Activated T-cell treated with anti-CD3 and anti-CD28 coated beads, Interleukin-2, amount 50 U/mL, for 4 hours (primary cell): Measurements from ENCODE around the gene AMFR. TPM values are rescaled to one million over a fixed set of nuclear protein-coding genes. Genes with fewer than 3 reads are reported as not detected.

ENCODE experiments used
- ATAC-seq, 2 donors: fragments of 200-7000 bp; cut with Tn5 transposase; one replicate each; pipeline ENCODE4 v1.10.0; 2021
- DNase-seq: peaks from one replicate; pipeline ENCODE4 v3.0.0-alpha.2; 2020
- H3K27me3 Mint-ChIP-seq: one replicate; pipeline ENCODE4 v1.8.0; 2021; ENCODE audit warnings: low read depth, mixed read lengths
- H3K36me3 Mint-ChIP-seq: one replicate; pipeline ENCODE4 v1.8.0; 2022; ENCODE audit warnings: mixed read lengths; ENCODE audit not compliant: insufficient read depth
- H3K4me1 Mint-ChIP-seq: one replicate; pipeline ENCODE4 v1.8.0; 2021; ENCODE audit warnings: low read depth, mixed read lengths
- H3K4me3 Mint-ChIP-seq: one replicate; pipeline ENCODE4 v1.8.0; 2021; ENCODE audit warnings: mild to moderate bottlenecking, moderate library complexity, mixed read lengths
- H3K9me3 Mint-ChIP-seq: one replicate; pipeline ENCODE4 v1.8.0; 2021; ENCODE audit warnings: mixed read lengths
- total RNA-seq, 3 donors: library from RNA; stranded (reverse); gene quantifications; one replicate each; pipeline ENCODE4 v1.2.1, GENCODE V29; 2021

The AMFR gene
- total RNA-seq, 3 donors from 2014 or later = 36.3 to 44.6 (median 41.1) TPM

DNA sequence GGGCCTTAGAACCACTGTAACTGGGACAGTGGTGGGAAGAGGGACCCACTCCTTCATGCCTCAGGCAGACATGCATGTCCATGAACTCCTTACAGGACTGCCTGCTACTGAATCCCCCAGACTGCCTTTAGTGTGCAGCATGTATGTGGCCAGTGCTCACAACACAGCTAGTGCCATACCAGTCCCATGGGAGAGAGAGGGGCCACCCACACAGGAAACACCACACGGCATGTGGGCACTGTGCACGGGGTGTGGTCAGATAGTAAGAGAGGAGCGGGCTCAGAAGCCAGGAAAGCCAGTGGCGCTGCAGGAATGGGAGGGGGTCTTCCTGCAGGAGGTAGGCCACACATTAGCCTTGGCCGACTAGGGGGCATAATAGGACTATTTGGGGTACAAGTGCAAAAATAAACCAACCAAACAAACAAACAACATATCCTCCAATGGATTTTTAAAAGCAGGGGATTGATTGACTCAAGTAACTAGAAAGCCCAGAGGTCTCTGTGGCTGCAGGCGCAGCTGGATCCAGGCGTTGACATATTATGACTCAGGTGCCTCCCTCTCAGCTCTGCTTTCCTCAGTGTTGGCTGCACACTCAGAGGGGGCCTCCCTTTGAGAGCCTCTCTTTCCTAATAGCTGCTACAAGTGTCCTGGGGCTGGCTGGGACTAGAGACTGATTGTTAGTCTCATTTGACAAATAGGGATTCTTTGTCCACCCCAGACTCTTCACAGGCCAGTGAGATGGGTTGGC, 104.4 kb downstream of the AMFR start:
- peaks cover 7% of the 10 kb centered on the region for H3K4me1 Mint-ChIP-seq
- H3K4me3 Mint-ChIP-seq = no peak overlapping the region
- ATAC-seq (no peak), DNase-seq (no peak)
- no peaks in the 10 kb centered on the region for H3K9me3 Mint-ChIP-seq
- no peaks in the 10 kb centered on the region for H3K36me3 Mint-ChIP-seq
- H3K27me3 Mint-ChIP-seq = no peaks in the 10 kb centered on the region

DNA sequence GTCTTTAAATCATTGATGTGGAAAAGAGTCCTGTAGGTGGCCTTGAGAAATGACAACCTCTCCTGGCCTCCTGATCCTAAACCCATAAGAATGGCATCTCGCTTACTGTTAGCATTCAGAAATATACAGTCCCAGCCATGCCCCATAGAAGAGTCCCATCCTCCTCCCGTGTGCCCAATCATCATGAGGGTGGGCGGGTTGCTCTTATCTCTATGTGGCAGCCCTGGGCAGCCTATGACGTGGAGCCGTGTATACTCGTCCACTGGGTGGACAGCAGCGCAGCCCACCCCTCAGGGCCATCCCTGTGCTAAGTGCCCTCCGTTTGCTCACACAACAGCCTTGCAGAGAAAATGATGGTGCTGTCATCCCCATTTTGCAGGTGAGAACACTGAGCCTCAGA, 105.3 kb downstream of the AMFR start:
- no peak overlapping the region for H3K4me3 Mint-ChIP-seq
- no peaks in the 10 kb centered on the region for H3K9me3 Mint-ChIP-seq
- peaks cover 7% of the 10 kb centered on the region for H3K4me1 Mint-ChIP-seq
- no peaks in the 10 kb centered on the region for H3K36me3 Mint-ChIP-seq
- ATAC-seq (no peak), DNase-seq (no peak)
- no peaks in the 10 kb centered on the region for H3K27me3 Mint-ChIP-seq

GRCh38 chr16:56319376-56319775, 106.0 kb downstream of the AMFR start:
- H3K27me3 Mint-ChIP-seq = no peaks in the 10 kb centered on the region
- ATAC-seq = no peak
- H3K4me1 Mint-ChIP-seq = peaks cover 7% of the 10 kb centered on the region
- no peaks in the 10 kb centered on the region for H3K36me3 Mint-ChIP-seq
- DNase-seq = no peak
- no peak overlapping the region for H3K4me3 Mint-ChIP-seq
- no peaks in the 10 kb centered on the region for H3K9me3 Mint-ChIP-seq

DNA sequence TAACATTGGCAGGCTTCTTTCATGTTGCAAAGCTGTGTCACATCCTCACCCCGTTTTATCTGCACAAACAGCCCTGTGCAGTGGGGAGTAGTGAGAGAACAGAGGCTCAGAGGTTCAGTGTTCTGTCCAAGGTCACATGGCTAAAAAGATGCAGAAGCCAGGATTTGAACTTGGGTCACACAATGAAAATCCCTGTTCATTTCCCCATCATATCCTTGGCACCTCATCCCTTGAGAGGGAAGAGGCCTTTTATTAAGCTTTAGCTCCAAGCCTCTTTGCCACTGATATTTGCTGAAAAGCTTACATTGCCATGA, 106.6 kb downstream of the AMFR start:
- H3K36me3 Mint-ChIP-seq = no peaks in the 10 kb centered on the region
- ATAC-seq (no peak), DNase-seq (no peak)
- peaks cover 7% of the 10 kb centered on the region for H3K4me1 Mint-ChIP-seq
- no peaks in the 10 kb centered on the region for H3K9me3 Mint-ChIP-seq
- H3K27me3 Mint-ChIP-seq = no peaks in the 10 kb centered on the region
- no peak overlapping the region for H3K4me3 Mint-ChIP-seq

- H3K27me3 Mint-ChIP-seq = no peaks in the 10 kb centered on the region
- peak; percentile 98 to 99 for ATAC-seq
Observed at GRCh38 chr16:56317998-56318826, 107.1 kb downstream of the AMFR start.

DNA sequence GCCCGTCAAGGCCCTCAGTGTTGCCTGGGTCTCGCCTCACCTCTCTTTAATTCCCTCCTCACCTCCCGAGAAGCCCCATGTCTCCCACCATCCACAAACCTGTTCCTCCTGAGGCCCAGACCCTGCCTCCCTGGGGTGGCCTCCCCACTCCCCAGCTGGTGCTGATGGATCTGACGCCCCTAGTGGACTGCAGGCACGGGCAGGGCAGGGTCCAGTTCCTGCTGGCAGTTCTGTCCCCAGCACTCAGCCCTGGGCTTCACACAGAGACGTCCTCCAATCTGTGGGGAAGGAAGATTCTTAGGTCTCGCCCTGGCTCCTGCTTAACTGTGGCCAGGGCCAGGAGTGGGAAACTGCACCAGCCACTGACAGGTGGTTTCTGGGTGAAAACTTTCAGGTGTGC, 108.8 kb downstream of the AMFR start:
- no peak for ATAC-seq
- Mint-ChIP-seq H3K27me3 (no peaks in the 10 kb centered on the region), H3K36me3 (no peaks in the 10 kb centered on the region), H3K9me3 (no peaks in the 10 kb centered on the region), H3K4me1 (peaks cover 7% of the 10 kb centered on the region), H3K4me3 (no peak overlapping the region)
- no peak for DNase-seq

More at GRCh38 chr16:56317998-56318826, 107.1 kb downstream of the AMFR start:
- Mint-ChIP-seq H3K4me3 (peak overlapping the region; percentile 57), H3K9me3 (no peaks in the 10 kb centered on the region), H3K4me1 (peaks cover 7% of the 10 kb centered on the region), H3K36me3 (no peaks in the 10 kb centered on the region)
- DNase-seq = peak; percentile 72

DNA sequence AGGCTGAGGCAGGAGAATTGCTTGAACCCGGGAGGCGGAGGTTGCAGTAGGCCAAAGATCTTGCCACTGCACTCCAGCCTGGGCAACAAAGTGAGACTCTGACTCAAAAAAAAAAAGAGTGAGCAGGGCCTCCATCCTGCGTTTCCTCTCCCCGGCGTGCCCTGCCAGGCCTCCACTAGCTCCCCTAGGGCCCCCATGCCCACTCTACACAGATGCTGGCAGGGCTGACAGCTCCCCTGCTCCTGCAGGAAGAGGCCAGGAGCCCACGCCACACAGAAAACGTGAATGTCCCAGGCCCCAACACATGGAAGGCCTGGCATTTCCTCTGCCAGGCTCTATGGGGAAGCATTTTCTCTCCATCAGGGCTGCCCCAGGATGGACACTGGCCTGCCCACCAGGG, 109.4 kb downstream of the AMFR start:
- DNase-seq (no peak), ATAC-seq (no peak)
- H3K27me3 Mint-ChIP-seq = no peaks in the 10 kb centered on the region
- no peaks in the 10 kb centered on the region for H3K36me3 Mint-ChIP-seq
- H3K4me3 Mint-ChIP-seq = no peak overlapping the region
- H3K4me1 Mint-ChIP-seq = peaks cover 7% of the 10 kb centered on the region
- no peaks in the 10 kb centered on the region for H3K9me3 Mint-ChIP-seq

DNA sequence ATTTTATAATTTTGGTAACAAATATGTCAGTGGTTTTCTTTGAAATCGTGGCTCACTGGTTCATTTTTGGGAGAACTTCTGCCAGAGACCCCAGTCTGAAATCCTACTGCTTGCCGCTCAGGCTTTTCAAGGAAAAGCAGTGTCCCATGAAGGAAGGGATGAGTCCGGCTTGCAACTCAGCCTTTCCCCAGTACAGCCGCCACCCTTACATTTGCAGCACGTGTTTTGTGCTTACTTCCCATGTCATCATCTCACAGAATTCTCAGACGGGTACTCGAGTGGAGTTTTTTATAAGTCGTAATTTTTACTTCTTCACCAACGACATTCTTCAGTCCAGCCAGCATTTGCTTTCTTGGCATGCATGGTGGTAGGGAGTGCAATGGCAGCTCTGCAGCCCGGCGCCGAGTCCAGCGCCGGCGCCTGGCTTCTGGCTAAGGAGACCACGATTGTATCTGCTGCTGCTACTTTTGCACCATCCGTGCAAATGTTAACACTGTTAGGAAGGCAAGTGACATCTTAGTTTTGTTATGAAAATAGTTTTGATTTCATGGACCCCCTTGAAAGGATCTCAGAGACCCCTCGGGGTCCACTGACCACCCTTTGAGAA, 111.0 kb downstream of the AMFR start:
- Mint-ChIP-seq H3K36me3 (no peaks in the 10 kb centered on the region), H3K4me3 (no peak overlapping the region), H3K4me1 (peaks cover 7% of the 10 kb centered on the region), H3K9me3 (no peaks in the 10 kb centered on the region), H3K27me3 (no peaks in the 10 kb centered on the region)
- DNase-seq (no peak), ATAC-seq (no peak)

- no peaks in the 10 kb centered on the region for H3K27me3 Mint-ChIP-seq
- ATAC-seq (no peak), DNase-seq (no peak)
- H3K9me3 Mint-ChIP-seq = no peaks in the 10 kb centered on the region
- H3K4me1 Mint-ChIP-seq = peaks cover 3% of the 10 kb centered on the region
- H3K4me3 Mint-ChIP-seq = no peak overlapping the region
- no peaks in the 10 kb centered on the region for H3K36me3 Mint-ChIP-seq
Observed at GRCh38 chr16:56312556-56312955, 112.8 kb downstream of the AMFR start.

DNA sequence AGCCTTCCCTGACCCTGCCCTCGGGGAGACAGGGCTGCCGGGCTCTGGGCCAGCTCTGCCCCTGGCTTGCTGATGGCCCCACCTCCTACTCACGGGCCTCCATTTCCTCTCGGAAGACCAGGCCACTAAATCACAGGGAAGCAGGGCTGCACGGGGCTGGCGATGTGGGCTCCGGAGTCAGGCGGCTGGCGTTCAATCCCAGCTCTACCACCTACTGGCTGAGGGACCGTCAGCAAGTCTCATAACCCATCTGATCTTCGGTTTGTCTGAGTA, 113.4 kb downstream of the AMFR start:
- ATAC-seq (no peak), DNase-seq (no peak)
- Mint-ChIP-seq H3K4me1 (no peaks in the 10 kb centered on the region), H3K27me3 (no peaks in the 10 kb centered on the region), H3K9me3 (no peaks in the 10 kb centered on the region), H3K4me3 (no peak overlapping the region), H3K36me3 (no peaks in the 10 kb centered on the region)

Other genes starting within 250 kb of the AMFR start
- 1 to 10 TPM; 1.3 to 2.5 (median 2.1) TPM for gene GNAO1, start 234.1 kb downstream of the AMFR start, total RNA-seq
- 100 to 1,000 TPM; 234 to 247 (median 245) TPM for gene NUDT21, start 25.8 kb upstream of the AMFR start, total RNA-seq
- gene OGFOD1, start 26.0 kb upstream of the AMFR start, total RNA-seq = 100 to 1,000 TPM in 2 of 3 donors, 10 to 100 TPM in 1; 99.3 to 108 (median 101) TPM
- 1 to 10 TPM; 6.2 to 8.2 (median 8.0) TPM for gene BBS2, start 94.5 kb upstream of the AMFR start, total RNA-seq
- gene MT4, start 139.5 kb upstream of the AMFR start, total RNA-seq = not detected
- gene MT3, start 164.0 kb upstream of the AMFR start, total RNA-seq = under 1 TPM in 1 of 3 donors, not detected in 2; 0.35 TPM
- gene MT2A, start 183.0 kb upstream of the AMFR start, total RNA-seq = 100 to 1,000 TPM; 186 to 438 (median 301) TPM
- gene MT1E, start 200.2 kb upstream of the AMFR start, total RNA-seq = 100 to 1,000 TPM in 1 of 3 donors, 10 to 100 TPM in 2; 49.1 to 122 (median 71.4) TPM
- gene MT1M, start 207.1 kb upstream of the AMFR start, total RNA-seq = under 1 TPM in 1 of 3 donors, not detected in 2; 0.48 TPM
- gene MT1A, start 213.1 kb upstream of the AMFR start, total RNA-seq = not detected
- gene MT1B, start 226.3 kb upstream of the AMFR start, total RNA-seq = not detected
- gene MT1F, start 232.4 kb upstream of the AMFR start, total RNA-seq = 10 to 100 TPM; 10.9 to 14.4 (median 12.4) TPM
- 10 to 100 TPM; 28.8 to 40.5 (median 35.9) TPM for gene MT1G, start 242.5 kb upstream of the AMFR start, total RNA-seq
- 1 to 10 TPM in 2 of 3 donors, under 1 TPM in 1; 0.71 to 7.0 (median 2.7) TPM for gene MT1H, start 244.3 kb upstream of the AMFR start, total RNA-seq